Karpas-422 (cell line): ENCODE measurements around the gene RGL1. TPM values are rescaled to one million over a fixed set of nuclear protein-coding genes. Genes with fewer than 3 reads are reported as not detected.

Source experiments
- DNase-seq: peaks from one replicate; pipeline ENCODE4 v3.0.0-alpha.2; 2015
- H2AFZ ChIP-seq: fragments of 200-600 bp; sonication (generic); 2 replicates; pipeline ENCODE4 v1.6.1; 2014; ENCODE audit warnings: antibody characterized with exemption, low read length, mixed read lengths
- H3K27ac ChIP-seq: fragments of 200-600 bp; sonication (generic); 2 replicates; pipeline ENCODE4 v1.5.1; 2014; ENCODE audit warnings: mild to moderate bottlenecking, low read length, moderate library complexity
- H3K27me3 ChIP-seq: fragments of 200-600 bp; sonication (generic); 2 replicates; pipeline ENCODE4 v1.6.1; 2014; ENCODE audit warnings: low read length, mixed read lengths
- H3K36me3 ChIP-seq: fragments of 200-600 bp; sonication (generic); 2 replicates; pipeline ENCODE4 v1.6.1; 2014; ENCODE audit warnings: low read length, mixed read lengths; ENCODE audit not compliant: insufficient read depth
- H3K4me1 ChIP-seq: fragments of 200-600 bp; sonication (generic); 2 replicates; pipeline ENCODE4 v1.6.1; 2014; ENCODE audit warnings: mild to moderate bottlenecking, low read length, mixed read lengths
- H3K4me2 ChIP-seq: fragments of 200-600 bp; sonication (generic); 2 replicates; pipeline ENCODE4 v1.6.1; 2014; ENCODE audit warnings: low read length, low read depth, mild to moderate bottlenecking; ENCODE audit not compliant: poor library complexity, severe bottlenecking
- H3K4me3 ChIP-seq: fragments of 200-600 bp; sonication (generic); 2 replicates; pipeline ENCODE4 v1.5.1; 2014; ENCODE audit warnings: mild to moderate bottlenecking, antibody characterized with exemption, low read length, mixed read lengths
- H3K79me2 ChIP-seq: fragments of 200-600 bp; sonication (generic); 2 replicates; pipeline ENCODE4 v1.6.1; 2014; ENCODE audit warnings: mild to moderate bottlenecking, low read length, mixed read lengths
- H3K9ac ChIP-seq: fragments of 200-600 bp; sonication (generic); 2 replicates; pipeline ENCODE4 v1.6.0; 2014; ENCODE audit warnings: low read length
- H3K9me2 ChIP-seq: fragments of 200-600 bp; sonication (generic), shearing (Covaris generic); replicated peaks from 2 replicates; pipeline ENCODE4 v1.6.0; 2014; ENCODE audit warnings: mild to moderate bottlenecking, low read length, moderate library complexity; ENCODE audit not compliant: insufficient read depth
- H3K9me3 ChIP-seq: fragments of 300-700, 200-600 bp; sonication (generic); 2 replicates; pipeline ENCODE4 v1.6.1; 2014; ENCODE audit warnings: low read length, mixed read lengths
- H4K20me1 ChIP-seq: fragments of 200-600 bp; sonication (generic); 2 replicates; pipeline ENCODE4 v1.6.1; 2014; ENCODE audit warnings: mild to moderate bottlenecking, antibody characterized with exemption, low read length, low read depth; ENCODE audit not compliant: insufficient read depth
- total RNA-seq: library from RNA; depleted of rRNA; stranded (reverse); fragments of >200 nt; shearing (Covaris generic); gene quantifications from 2 replicates; pipeline ENCODE4 v1.2.3, GENCODE V29; 2014; ENCODE audit warnings: low replicate concordance

Gene RGL1
- total RNA-seq, 1 experiment from 2014 or later: 1.0 TPM

DNA sequence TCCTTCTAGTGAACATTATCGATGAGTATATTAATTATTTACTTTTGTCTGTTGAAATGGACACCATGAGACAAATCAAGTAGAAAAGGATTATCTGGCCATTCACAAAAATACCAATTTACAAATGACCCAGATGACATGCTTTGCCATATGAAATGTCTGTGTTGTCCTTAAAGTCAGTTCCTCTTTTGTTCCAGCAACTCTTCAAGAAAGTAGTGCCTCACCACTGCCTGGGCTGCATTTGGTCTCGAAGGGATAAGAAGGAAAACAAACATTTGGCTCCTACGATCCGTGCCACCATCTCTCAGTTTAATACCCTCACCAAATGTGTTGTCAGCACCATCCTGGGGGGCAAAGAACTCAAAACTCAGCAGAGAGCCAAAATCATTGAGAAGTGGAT is 79.6 kb downstream of the RGL1 start:
- H3K36me3 ChIP-seq: no peaks in the 10 kb centered on the region
- H3K9me3 ChIP-seq: no peaks in the 10 kb centered on the region
- no peak overlapping the region for H3K27ac ChIP-seq
- H3K79me2 ChIP-seq: no peaks in the 10 kb centered on the region
- no peak for DNase-seq
- H3K27me3 ChIP-seq: no peaks in the 10 kb centered on the region
- H2AFZ ChIP-seq: no peak overlapping the region
- H3K4me1 ChIP-seq: no peaks in the 10 kb centered on the region
- H3K9ac ChIP-seq: no peak overlapping the region
- H4K20me1 ChIP-seq: no peaks in the 10 kb centered on the region
- H3K4me3 ChIP-seq: no peak overlapping the region
- no peaks in the 10 kb centered on the region for H3K9me2 ChIP-seq
- H3K4me2 ChIP-seq: no peak overlapping the region

DNA sequence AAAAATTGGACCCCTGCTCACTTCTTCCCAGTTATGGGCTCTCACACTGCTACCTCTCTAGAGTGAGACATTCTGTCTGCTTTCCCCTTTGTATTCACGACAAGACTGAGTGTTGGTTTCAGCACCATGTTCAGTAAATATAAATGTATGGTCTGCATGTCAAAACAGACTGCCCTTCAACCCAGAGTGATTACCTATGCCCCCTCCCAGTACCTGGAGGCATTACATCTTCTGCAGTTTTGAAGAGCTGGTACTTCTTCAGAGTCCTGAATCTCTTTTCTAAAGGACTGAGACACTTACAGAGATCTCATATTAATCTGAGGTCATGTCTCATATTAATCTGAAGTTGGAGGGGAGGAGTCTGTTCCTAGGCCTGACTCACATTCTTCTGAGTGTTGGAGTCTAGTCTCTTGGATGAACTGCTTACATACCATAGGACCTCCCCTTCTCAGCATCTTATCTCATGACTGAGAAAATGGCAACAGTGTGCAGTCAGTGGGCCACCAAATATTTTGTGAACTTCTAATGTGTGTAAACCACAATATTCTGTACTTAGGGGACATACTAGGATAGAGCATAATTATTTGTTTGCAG is 80.3 kb downstream of the RGL1 start:
- no peaks in the 10 kb centered on the region for H4K20me1 ChIP-seq
- DNase-seq: no peak

DNA sequence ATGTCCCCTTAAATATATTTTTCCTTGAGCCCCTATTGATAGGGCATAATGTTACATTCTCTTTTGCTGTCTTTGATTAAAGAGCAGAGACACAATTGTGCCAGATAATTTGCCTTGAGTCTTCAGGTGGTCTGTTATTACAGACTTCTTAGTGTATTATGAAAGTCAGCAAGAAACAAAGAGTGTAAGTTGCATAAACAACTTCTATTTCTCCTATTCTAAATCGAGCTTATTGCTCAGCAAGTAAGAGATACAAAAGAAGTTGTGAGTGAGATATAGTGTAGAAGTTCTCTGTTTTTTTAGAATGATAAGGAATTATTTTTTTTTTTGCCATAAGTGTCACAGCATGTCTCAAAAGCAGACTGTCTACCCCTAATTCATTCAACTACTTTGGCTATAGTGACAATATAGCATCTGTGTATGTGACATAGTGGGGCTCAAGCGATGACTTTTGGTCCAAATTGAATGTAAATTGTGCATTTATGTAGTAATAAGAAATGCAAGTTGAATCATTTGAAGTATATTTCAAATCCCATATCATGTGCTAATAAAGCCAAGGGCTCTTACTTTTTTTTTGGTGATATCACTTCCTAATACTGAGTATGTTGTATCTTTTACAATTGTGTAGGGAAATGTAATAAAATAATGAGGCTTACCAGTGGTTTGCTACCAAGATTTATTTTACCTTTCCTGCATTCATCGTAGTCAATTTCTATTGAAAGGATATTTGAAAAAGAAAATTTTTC is 81.3 kb downstream of the RGL1 start:
- no peaks in the 10 kb centered on the region for H4K20me1 ChIP-seq
- no peak overlapping the region for H3K4me2 ChIP-seq

More for the DNA sequence above, 80.3 kb downstream of the RGL1 start:
- Histone ChIP-seq H3K4me2 (no peak overlapping the region), H3K9me3 (no peaks in the 10 kb centered on the region), H3K9me2 (no peaks in the 10 kb centered on the region), H3K27ac (no peak overlapping the region), H2AFZ (no peak overlapping the region), H3K9ac (no peak overlapping the region), H3K36me3 (no peaks in the 10 kb centered on the region), H3K4me1 (no peaks in the 10 kb centered on the region), H3K4me3 (no peak overlapping the region), H3K27me3 (no peaks in the 10 kb centered on the region), H3K79me2 (no peaks in the 10 kb centered on the region)

DNA sequence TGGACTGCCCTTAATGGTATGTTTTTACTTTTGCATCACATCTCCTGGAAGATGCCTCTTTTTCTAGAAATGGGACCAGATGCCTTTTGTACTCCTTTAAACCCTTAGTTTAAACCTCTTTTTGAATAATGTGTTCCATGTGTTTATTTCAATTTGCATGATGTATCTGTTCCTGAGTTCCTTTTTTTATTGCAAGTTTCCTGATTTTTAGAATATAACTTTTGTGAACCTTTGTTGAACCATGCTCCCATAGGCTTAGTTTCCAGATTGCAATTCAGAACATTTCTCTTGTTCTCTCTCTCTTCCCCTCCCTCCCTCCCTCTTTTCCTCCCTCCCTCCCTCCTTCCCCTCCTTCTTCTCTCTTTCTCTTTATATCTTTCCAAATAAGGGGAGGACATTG is 81.9 kb downstream of the RGL1 start:
- no peak overlapping the region for H3K4me2 ChIP-seq
- H3K9me3 ChIP-seq: no peaks in the 10 kb centered on the region
- H4K20me1 ChIP-seq: no peaks in the 10 kb centered on the region
- H3K9me2 ChIP-seq: no peaks in the 10 kb centered on the region
- H3K27ac ChIP-seq: no peak overlapping the region
- no peak overlapping the region for H3K4me3 ChIP-seq
- DNase-seq: no peak
- H3K36me3 ChIP-seq: no peaks in the 10 kb centered on the region
- no peaks in the 10 kb centered on the region for H3K27me3 ChIP-seq
- no peak overlapping the region for H3K9ac ChIP-seq
- no peaks in the 10 kb centered on the region for H3K4me1 ChIP-seq
- H2AFZ ChIP-seq: no peak overlapping the region
- no peaks in the 10 kb centered on the region for H3K79me2 ChIP-seq

More for the DNA sequence above, 81.3 kb downstream of the RGL1 start:
- Histone ChIP-seq H3K27me3 (no peaks in the 10 kb centered on the region), H3K36me3 (no peaks in the 10 kb centered on the region), H3K27ac (no peak overlapping the region), H3K9me3 (no peaks in the 10 kb centered on the region), H2AFZ (no peak overlapping the region), H3K9me2 (no peaks in the 10 kb centered on the region), H3K9ac (no peak overlapping the region), H3K79me2 (no peaks in the 10 kb centered on the region), H3K4me1 (no peaks in the 10 kb centered on the region), H3K4me3 (no peak overlapping the region)
- DNase-seq: no peak

DNA sequence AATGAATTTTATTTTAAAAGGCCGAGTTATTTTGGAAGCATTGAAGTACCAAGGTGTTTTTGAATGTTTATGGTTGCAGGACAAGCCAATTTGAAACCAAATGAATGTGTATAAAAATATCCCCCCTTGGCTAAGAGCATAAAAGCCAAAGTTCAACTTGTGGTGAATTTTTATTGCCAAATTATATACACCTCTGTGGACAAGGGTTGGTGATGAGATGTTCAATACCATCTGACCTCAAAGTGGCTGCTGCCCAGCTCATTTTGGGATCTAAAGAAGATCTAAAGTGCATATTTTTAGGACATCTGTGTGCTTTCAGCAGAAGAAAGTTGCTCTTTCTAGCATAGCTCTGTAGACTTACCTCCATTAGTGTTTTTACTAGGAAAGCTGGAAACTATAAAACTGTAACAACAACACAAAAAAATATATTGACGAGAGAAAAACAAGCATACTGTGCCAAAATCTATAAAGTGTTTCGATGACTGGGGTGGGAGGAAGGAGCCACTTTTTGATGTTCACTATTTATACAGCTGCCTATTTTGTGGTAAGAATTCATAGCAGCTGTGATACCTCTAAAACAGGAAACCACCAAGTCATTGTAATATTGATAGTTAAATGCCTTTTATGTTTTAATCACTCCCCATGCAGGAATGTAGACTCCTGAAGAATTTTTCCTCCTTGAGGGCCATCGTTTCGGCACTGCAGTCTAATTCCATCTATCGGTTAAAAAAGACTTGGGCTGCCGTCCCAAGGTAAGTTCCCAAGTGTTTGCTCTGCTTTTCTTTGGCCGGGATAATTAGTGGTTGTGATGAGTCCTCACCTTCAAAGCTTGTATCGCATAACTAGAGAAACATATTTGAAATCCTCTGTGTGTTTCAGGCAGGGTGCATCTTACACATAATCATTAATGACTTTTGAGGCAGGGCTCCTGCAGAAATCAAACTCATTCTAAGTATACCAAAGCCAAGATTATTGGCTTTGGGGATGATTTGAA is 83.2 kb downstream of the RGL1 start:
- Histone ChIP-seq H3K27ac (no peak overlapping the region), H3K9ac (no peak overlapping the region), H3K4me2 (no peak overlapping the region)

DNA sequence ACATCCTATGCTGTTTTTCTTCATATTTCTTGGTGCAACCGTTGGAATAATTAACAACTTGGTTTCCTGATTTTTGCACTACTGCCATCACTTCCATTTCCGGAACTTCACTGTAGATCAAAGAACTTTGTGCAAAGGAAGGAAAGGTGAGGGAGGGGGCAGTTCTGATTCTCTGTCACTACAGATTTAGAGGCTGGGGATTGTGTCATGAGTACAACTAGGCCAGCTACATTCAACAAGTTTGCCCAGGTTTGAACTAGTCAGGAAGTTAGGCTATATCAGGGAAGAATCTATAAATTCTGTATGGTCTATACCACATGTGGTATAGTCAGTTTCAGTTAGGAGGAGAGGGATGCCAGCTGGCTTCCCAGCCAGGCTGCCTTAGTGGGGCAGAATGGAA is 84.2 kb downstream of the RGL1 start:
- Histone ChIP-seq H3K4me3 (no peak overlapping the region), H3K36me3 (no peaks in the 10 kb centered on the region), H3K27me3 (no peaks in the 10 kb centered on the region), H4K20me1 (no peaks in the 10 kb centered on the region), H3K9me3 (no peaks in the 10 kb centered on the region), H3K27ac (no peak overlapping the region), H3K9ac (no peak overlapping the region), H3K9me2 (no peaks in the 10 kb centered on the region), H3K4me1 (peaks cover 3% of the 10 kb centered on the region; the same call in 1 of the 2 replicates), H3K4me2 (no peak overlapping the region), H3K79me2 (no peaks in the 10 kb centered on the region), H2AFZ (no peak overlapping the region)
- DNase-seq: no peak

More for the DNA sequence above, 83.2 kb downstream of the RGL1 start:
- Histone ChIP-seq H3K79me2 (no peaks in the 10 kb centered on the region), H3K4me1 (no peaks in the 10 kb centered on the region), H3K4me3 (no peak overlapping the region), H4K20me1 (no peaks in the 10 kb centered on the region), H3K36me3 (no peaks in the 10 kb centered on the region), H3K27me3 (no peaks in the 10 kb centered on the region), H2AFZ (no peak overlapping the region), H3K9me3 (no peaks in the 10 kb centered on the region), H3K9me2 (no peaks in the 10 kb centered on the region)
- DNase-seq: no peak

DNA sequence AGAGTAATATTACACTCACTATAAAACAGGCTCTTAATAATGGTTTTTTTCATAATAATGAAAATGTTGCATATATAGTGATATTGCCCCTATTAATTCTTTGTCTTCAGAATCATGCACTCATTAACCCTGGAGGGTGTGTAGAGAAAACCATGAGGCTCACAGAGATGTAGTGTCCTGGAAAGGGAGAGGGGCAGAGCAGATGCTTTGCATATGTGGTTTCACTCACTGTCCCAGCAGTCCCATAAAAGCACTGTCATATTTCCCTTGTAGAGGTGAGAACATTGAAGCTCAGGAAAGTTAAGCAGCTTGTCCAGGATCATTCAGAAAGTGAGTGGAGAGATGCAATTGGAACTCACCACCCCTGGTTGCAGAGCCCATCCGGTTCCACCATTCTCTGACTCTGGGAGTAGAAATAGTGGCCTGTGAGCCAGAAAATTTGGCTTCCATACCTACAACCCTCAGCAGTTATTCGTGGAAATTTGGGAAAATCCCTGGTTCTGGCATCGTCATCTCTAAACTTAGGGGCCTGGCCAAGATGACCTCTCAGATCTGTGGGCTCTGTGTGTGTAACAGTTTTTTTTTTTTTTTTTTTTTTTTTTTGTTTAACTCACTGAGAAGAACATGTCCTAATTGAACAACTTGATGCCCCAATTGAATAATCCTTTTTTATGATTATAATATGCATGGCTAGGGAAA is 86.4 kb downstream of the RGL1 start:
- Histone ChIP-seq H3K4me2 (no peak overlapping the region), H3K9me3 (no peaks in the 10 kb centered on the region), H3K79me2 (no peaks in the 10 kb centered on the region), H3K4me1 (peaks cover 3% of the 10 kb centered on the region; the same call in 1 of the 2 replicates), H3K9ac (no peak overlapping the region), H4K20me1 (no peaks in the 10 kb centered on the region), H3K9me2 (no peaks in the 10 kb centered on the region), H3K27me3 (0 out of 2 replicates have a peak, but pooled peaks cover 2% of the 10 kb centered on the region), H3K4me3 (no peak overlapping the region), H3K36me3 (no peaks in the 10 kb centered on the region), H3K27ac (no peak overlapping the region), H2AFZ (no peak overlapping the region)
- DNase-seq: no peak
